Effector memory CD8-positive, alpha-beta T cell (primary cell): ENCODE results near the gene PPP1R12A.

Source experiments
- ATAC-seq: fragments of 150-1000 bp; cut with Tn5 transposase; replicated peaks from 2 replicates; pipeline ENCODE4 v1.10.0; 2021; ENCODE audit warnings: mild to moderate bottlenecking, moderate library complexity
- DNase-seq, 3 experiments: peaks; one replicate each; pipeline ENCODE4 v3.0.0; 2021
- H3K27ac Mint-ChIP-seq, 2 donors: one replicate each; pipeline ENCODE4 v1.8.0; 2022; ENCODE audit warnings: mild to moderate bottlenecking in 2 of 2, mixed read lengths in 2 of 2, moderate library complexity in 2 of 2
- H3K27me3 Mint-ChIP-seq, 2 donors: one replicate each; pipeline ENCODE4 v1.8.0; 2022; ENCODE audit warnings: mixed read lengths in 2 of 2
- H3K36me3 Mint-ChIP-seq: one replicate; pipeline ENCODE4 v1.8.0; 2022; ENCODE audit warnings: mild to moderate bottlenecking, moderate library complexity, mixed read lengths; ENCODE audit not compliant: insufficient read depth
- H3K4me1 Mint-ChIP-seq, 2 donors: one replicate each; pipeline ENCODE4 v1.8.0; 2022; ENCODE audit warnings: low read depth in 2 of 2, mixed read lengths in 2 of 2
- H3K4me3 Mint-ChIP-seq, 2 donors: one replicate each; pipeline ENCODE4 v1.8.0; 2022; ENCODE audit warnings: mild to moderate bottlenecking in 2 of 2, mixed read lengths in 2 of 2, moderate library complexity in 2 of 2
- H3K9me3 Mint-ChIP-seq, 2 donors: one replicate each; pipeline ENCODE4 v1.8.0; 2022; ENCODE audit warnings: mixed read lengths in 2 of 2

PPP1R12A gene

GRCh38 chr12:79747274-79747673 lies 187.6 kb downstream of the PPP1R12A start:
- Mint-ChIP-seq H3K9me3 (no peaks in the 10 kb centered on the region), H3K4me1 (no peaks in the 10 kb centered on the region), H3K4me3 (no peak overlapping the region)

GRCh38 chr12:79737875-79738718 lies 196.8 kb downstream of the PPP1R12A start:
- Mint-ChIP-seq H3K27ac (no peak overlapping the region), H3K4me1 (no peaks in the 10 kb centered on the region), H3K4me3 (no peak overlapping the region), H3K9me3 (no peaks in the 10 kb centered on the region), H3K36me3 (no peaks in the 10 kb centered on the region), H3K27me3 (peaks cover 9 to 11% of the 10 kb centered on the region in 2 donors)
- ATAC-seq (no peak), DNase-seq (peak in 1 of 3 experiments; percentile 7)

More at GRCh38 chr12:79747274-79747673, 187.6 kb downstream of the PPP1R12A start:
- ATAC-seq (no peak), DNase-seq (no peak)
- Mint-ChIP-seq H3K36me3 (no peaks in the 10 kb centered on the region), H3K27me3 (peaks cover 0 to 17% of the 10 kb centered on the region in 2 donors), H3K27ac (no peak overlapping the region)

GRCh38 chr12:79732638-79733037 lies 202.3 kb downstream of the PPP1R12A start:
- H3K4me1 Mint-ChIP-seq = no peaks in the 10 kb centered on the region
- H3K27ac Mint-ChIP-seq = no peak overlapping the region
- H3K36me3 Mint-ChIP-seq = no peaks in the 10 kb centered on the region
- peaks cover 6 to 34% of the 10 kb centered on the region in 2 donors for H3K27me3 Mint-ChIP-seq
- no peak overlapping the region for H3K4me3 Mint-ChIP-seq
- DNase-seq (no peak), ATAC-seq (no peak)
- H3K9me3 Mint-ChIP-seq = peaks cover 0 to 2% of the 10 kb centered on the region in 2 donors

- ATAC-seq (no peak), DNase-seq (no peak)
- H3K4me3 Mint-ChIP-seq = no peak overlapping the region
- no peaks in the 10 kb centered on the region for H3K4me1 Mint-ChIP-seq
- H3K9me3 Mint-ChIP-seq = peaks cover 0 to 2% of the 10 kb centered on the region in 2 donors
- no peak overlapping the region for H3K27ac Mint-ChIP-seq
- no peaks in the 10 kb centered on the region for H3K36me3 Mint-ChIP-seq
- H3K27me3 Mint-ChIP-seq = peaks cover 6 to 41% of the 10 kb centered on the region in 2 donors
Measured at GRCh38 chr12:79725987-79726386, 208.9 kb downstream of the PPP1R12A start.
